GM21723 (cell line): Measurements from ENCODE around the gene MR1.

Source experiments
- ATAC-seq: cut with Tn5 transposase; IDR thresholded peaks from one replicate; pipeline ENCODE4 v1.9.1; 2021; ENCODE audit warnings: mild to moderate bottlenecking, moderate library complexity; ENCODE audit not compliant: unreplicated experiment

Gene MR1

DNA sequence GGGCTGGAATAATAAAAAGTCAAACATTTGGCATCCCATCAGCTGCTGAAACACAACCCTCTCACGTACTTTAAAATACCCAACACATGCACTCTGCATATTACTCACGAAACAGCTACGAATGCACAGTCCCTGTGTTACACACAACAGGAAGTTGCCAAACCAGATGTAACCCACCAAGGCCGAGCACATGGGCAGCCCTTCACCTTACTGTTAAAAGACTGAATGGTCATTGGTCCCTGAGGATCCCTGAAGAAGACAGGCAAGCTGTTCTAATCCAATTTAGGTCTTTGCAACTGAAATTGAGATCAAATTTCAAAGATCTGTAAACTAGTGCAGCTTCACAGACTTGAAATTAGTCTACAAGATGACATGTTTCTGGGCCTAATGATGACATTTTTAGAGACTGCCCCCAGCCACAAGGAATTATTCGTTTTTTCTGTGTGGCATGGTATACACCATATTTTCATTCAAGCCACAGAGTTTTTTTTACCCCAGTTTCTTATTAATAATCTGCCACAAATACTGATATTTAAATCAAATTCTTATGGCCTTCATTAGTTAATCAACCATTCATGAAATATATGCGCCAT is 29.1 kb downstream of the MR1 start:
- peak; percentile 79 for ATAC-seq

DNA sequence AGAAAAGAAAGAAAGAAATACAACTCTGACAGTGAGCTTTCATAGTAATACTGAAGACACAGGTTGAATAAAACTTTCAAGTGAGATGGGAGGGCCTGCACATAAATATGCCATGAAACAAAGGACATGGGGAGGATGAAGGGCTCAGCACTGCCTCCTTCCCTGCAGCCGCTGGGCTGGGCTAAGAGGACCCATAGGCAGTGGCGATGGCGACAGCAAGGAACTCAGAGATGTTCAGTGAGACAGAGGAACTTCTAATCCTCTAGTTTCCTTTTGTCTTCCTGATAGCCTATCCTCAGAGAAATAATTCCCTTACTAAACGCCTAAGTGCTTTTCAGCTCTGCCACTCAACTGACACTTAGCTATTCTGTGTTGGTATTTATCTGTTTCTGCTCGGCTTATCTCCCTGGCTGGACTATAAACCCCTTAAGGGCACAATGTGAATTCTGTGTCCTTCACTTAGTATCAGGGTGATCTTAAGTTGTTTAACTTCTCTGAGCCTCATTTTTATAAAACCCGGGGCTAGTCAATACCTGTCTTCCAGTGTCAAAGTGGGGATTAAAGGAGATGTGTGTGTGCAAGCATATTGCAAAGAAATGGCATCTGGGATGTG is 30.3 kb downstream of the MR1 start:
- ATAC-seq, result no peak

DNA sequence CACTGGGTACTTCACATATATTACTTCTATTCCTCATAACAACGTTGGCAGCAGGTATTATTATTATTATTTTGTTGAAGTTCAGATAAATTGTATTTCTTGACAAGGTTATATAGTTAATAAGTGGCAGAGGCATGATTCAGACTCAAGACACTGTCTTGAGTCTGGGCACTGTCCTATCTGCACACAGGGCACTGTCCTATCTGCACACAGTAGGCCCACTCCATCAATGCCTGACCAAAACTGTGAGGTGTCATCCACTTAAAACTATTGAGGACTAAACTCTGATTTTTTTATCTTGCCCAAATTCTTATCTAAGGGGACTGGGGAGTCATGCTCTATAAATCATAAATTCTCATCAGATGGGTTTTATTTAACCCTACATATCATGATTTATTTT is 30.9 kb downstream of the MR1 start:
- no peak for ATAC-seq

DNA sequence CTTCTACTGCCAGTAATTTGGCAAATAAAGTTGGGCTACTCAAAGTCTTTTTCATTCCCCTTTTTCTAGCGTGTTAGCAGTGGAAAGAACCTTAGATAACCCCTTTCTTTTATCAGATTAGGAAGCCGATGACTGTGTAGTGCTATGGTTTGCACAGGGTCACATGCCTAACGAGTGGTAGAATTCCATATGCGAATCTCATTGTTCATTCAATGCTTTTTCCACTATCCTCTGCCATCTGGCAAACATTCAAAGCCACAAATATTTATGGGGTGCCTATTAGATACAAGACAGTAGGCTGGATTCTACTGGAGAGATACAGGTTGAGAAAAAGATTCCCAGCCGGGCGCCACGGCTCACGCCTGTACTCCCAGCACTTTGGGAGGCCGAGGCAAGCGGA is 39.9 kb downstream of the MR1 start:
- no peak for ATAC-seq

GRCh38 chr1:181075766-181076350 is 42.1 kb downstream of the MR1 start:
- no peak for ATAC-seq

- ATAC-seq, result no peak
Observed at GRCh38 chr1:181076852-181077251, 43.1 kb downstream of the MR1 start.

DNA sequence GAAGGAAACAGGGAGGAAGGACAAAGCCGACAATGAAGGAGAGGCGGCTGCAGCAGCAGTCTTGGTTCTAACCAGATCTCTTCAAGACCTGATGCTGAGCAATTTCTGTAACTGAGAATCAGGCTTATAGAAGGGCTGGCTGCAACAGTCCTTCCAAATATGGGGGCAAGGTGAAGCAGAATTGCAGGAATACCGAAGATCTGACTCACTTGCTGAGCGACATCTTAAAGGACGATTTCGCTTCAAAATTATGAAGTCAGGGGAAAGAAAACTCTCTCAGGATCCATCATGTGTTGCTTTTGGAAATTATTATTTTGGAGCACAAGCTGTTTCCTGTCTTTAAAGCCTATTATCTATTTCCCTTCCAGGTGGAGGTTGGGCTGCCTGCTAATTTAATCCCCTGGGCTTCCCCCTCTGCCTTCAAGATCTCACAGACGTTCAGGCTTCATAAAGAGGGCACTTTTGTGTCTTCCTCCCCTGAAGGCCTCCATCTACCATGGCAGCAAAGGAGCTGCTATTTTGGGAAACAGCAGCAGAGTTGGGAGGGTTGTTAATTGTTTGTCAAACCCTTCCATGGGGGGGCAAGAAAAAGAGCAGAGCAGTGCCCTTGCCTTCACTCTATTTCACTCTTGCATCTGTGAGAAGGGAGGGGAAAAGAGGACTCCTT is 43.9 kb downstream of the MR1 start:
- ATAC-seq, result no peak

GRCh38 chr1:181079382-181079781 is 45.6 kb downstream of the MR1 start:
- ATAC-seq, result no peak

- no peak for ATAC-seq
Observed at GRCh38 chr1:181079920-181080319, 46.1 kb downstream of the MR1 start.

DNA sequence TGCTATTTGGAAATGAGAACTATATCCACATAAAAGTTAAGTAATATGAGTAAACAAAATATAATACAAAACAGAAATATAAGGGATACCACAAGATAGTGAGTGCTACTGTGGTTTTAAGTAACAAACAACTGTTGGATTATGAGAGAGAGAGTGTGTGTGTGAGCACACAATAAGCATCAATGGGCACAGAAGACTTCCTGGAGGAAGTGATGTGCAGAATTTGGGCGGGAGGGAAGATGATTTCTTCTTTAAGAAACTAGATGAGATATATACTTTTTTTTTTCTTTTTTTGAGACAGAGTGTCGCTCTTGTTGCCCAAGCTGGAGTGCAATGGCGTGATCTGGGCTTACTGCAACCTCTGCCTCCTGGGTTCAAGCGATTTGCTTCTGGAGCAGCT is 46.8 kb downstream of the MR1 start:
- ATAC-seq, result no peak

DNA sequence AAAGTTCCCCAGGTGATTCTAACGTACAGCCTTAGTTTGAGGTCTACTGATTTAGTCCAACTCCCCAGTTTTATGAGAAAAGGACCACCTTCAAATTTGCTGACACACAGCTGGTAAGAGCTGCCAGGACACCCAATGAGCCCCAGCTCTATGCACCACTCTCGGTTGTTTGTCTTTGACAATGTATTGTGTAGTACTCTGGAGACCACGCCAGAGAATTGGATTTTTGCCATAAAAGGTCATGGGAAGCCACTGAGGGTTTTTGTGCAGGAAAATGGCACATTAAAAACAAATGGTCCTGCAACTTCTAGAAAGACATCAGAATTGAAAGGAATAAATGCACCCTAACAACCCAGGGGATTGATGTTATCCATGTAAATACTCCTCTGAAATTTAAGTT is 47.6 kb downstream of the MR1 start:
- no peak for ATAC-seq

- peak; percentile 36 for ATAC-seq
Observed at GRCh38 chr1:181083842-181084605, 50.2 kb downstream of the MR1 start.

DNA sequence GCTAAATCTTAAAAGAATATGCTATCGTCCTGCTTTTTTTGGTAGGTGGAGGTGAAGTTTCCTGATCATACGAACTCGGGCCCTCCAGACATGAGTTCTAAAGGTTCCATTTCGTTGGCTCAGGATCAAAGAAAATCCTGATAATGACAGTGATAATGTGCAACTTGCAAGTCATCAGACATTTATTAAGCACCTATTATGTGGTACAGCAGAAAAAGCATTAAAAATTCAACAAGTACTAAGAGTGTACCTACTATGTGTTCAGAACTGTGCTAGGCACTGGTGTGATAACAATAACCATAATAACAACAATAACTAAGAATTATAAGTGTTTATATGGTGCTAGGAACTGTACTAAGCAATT is 50.8 kb downstream of the MR1 start:
- ATAC-seq, result no peak

GRCh38 chr1:181086091-181086490 is 52.3 kb downstream of the MR1 start:
- no peak for ATAC-seq

DNA sequence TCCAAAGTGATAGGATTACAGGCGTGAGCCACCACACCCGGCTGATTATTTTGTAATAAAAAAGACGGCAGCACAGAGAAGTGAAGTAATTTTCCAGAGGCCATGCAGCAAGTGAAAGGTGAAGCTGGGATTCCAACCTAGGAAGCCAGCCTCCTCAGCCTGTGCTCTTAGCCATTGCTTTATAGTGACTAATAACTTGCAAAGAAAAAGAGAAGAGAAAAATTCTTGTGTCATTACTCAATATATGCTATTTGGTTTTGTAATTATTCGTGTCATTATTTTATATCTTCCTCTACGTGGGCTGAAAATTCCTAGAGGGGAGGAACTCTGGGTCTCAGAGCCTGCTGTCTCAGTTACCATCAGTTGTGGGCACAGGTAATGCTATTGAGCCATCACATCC is 53.1 kb downstream of the MR1 start:
- no peak for ATAC-seq

GRCh38 chr1:181087400-181087901 is 53.7 kb downstream of the MR1 start:
- ATAC-seq, result no peak

DNA sequence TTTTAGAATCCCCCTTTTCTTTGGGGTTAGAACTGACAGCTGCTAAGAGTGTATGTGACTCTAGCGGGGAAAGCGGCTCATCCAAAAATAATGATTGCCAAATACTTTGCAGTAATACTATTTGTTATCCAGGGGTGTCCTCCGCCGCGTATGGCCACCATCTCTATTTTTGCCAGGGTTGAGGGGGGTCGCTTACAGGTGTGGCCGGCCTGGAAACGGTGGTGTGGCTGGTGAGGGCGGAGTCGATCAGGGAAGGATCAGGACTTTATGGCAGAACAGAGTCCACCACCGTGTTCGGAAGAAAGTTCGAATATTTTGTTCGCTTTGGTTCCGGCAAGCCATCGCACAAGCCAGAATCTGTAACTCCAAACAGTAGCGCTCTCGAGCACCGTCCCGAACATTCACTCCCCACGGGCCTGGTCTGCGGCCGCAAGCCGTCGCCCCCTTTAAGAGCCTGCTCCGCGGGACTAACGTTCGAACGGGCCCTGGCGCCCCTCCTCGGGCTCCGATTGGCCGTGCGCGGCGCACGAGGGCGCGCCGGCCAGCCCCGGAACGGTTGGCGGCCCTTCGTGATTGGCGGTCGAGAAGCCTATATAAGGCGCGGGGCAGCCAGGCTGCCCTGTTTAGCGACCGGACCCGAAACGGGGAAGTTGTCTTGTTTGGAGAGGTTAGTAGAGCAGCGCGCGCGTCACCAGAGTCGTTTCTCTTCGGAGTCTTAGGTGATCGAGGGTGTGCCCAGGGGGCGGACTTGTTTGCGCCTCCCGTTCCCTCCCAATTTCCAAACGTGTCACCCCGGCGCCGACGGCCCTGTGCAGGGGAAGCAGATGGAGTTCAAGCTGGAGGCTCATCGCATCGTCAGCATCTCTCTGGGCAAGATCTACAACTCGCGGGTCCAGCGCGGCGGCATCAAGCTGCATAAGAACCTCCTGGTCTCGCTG is 54.6 kb downstream of the MR1 start, which contains the start of gene IER5:
TSS of gene IER5 (plus strand) at position 622 of the 938 bp plus-strand sequence. CDS start at position 825, 203 bp downstream.
- peak; percentile 72 for ATAC-seq

DNA sequence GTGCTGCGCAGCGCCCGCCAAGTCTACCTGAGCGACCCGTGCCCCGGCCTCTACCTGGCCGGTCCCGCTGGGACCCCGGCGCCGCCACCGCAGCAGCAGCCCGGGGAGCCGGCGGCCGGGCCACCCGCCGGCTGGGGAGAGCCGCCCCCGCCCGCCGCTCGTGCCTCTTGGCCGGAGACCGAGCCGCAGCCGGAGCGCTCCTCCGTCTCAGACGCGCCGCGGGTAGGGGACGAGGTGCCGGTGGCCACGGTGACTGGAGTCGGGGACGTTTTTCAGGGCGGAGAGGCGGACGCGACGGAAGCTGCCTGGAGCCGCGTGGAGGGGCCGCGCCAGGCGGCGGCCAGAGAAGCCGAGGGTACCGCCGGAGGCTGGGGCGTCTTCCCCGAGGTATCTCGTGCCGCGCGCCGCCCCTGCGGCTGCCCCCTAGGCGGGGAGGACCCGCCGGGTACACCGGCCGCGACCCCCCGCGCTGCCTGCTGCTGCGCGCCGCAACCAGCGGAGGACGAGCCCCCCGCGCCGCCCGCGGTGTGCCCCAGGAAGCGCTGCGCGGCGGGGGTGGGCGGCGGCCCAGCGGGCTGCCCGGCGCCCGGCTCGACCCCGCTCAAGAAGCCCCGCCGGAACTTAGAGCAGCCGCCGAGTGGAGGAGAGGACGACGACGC is 55.4 kb downstream of the MR1 start:
- peak; percentile 9 for ATAC-seq

DNA sequence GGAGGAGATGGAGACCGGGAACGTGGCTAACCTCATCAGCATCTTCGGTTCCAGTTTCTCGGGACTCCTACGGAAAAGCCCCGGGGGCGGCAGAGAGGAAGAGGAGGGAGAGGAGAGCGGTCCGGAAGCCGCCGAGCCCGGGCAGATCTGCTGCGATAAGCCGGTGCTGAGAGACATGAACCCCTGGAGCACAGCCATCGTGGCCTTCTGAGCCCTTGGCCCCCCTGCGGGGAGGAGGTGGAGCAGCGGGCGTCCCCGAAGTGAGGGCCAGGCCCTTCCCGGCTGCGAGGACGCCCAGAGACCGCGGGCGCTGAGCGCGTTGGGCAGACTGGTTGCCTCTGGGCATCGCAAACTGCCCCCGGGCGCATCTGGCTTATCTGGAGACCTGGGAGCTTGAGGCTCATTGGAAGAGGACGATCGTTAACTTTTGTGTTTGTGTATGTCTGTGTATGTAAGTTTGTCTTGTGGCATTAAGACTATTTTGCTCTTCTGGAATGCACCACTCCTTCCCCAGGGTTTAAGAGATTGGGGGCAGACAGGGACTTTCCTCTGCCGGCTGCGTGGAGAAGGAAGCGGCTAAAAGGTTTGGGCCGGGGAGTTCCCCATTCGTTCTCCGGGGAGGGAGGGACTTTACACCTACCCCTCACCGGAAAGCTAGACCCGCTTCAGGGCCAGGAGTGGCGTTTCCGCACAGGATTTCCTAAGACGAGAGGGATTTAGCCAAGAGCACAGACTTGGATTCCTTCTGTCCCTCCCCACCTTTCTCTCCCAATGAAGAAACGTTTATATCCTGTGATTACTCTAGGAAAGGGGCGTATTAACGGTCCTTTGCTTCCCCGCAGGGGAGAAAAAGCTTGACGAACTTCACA is 56.1 kb downstream of the MR1 start:
- ATAC-seq, result peak; percentile 37
